Dendritic cell treated with granulocyte-macrophage colony-stimulating factor and Interleukin-4, amounts not matched to agents 40 ng/mL and 50 ng/mL, for 4 days (primary cell): ENCODE measurements around the gene SRCIN1.

Source experiments
- H3K27ac Mint-ChIP-seq: one replicate; pipeline ENCODE4 v1.8.0; 2022; ENCODE audit warnings: mild to moderate bottlenecking, mixed read lengths
- H3K27me3 Mint-ChIP-seq: one replicate; pipeline ENCODE4 v1.8.0; 2022; ENCODE audit warnings: mild to moderate bottlenecking, mixed read lengths
- H3K36me3 Mint-ChIP-seq: one replicate; pipeline ENCODE4 v1.8.0; 2022; ENCODE audit warnings: low read depth, mixed read lengths
- H3K4me1 Mint-ChIP-seq: one replicate; pipeline ENCODE4 v1.8.0; 2022; ENCODE audit warnings: low read depth, mixed read lengths
- H3K4me3 Mint-ChIP-seq: one replicate; pipeline ENCODE4 v1.8.0; 2022; ENCODE audit warnings: mild to moderate bottlenecking, moderate library complexity, mixed read lengths
- H3K9me3 Mint-ChIP-seq: one replicate; pipeline ENCODE4 v1.8.0; 2022; ENCODE audit warnings: mixed read lengths
- intact Hi-C: fragments of 100-400 bp; cut with micrococcal nuclease; formaldehyde crosslinking; loops from one replicate; pipeline ENCODE4 v1.15.0; 2022

Gene SRCIN1

GRCh38 chr17:38598536-38598935 lies 7.2 kb downstream of the SRCIN1 start:
- Mint-ChIP-seq H3K36me3 (no peaks in the 10 kb centered on the region), H3K27ac (no peak overlapping the region), H3K4me1 (peaks cover 19% of the 10 kb centered on the region), H3K27me3 (peaks cover 100% of the 10 kb centered on the region), H3K4me3 (no peak overlapping the region), H3K9me3 (no peaks in the 10 kb centered on the region)
- intact Hi-C loops, result loop anchor here (5.0 to 10.0 kb wide), 2 partner anchors 41 to 56 kb away; no protein-coding TSS in a partner anchor

- Mint-ChIP-seq H3K9me3 (no peaks in the 10 kb centered on the region), H3K36me3 (no peaks in the 10 kb centered on the region), H3K4me3 (no peak overlapping the region), H3K4me1 (peaks cover 20% of the 10 kb centered on the region), H3K27me3 (peaks cover 100% of the 10 kb centered on the region), H3K27ac (no peak overlapping the region)
- intact Hi-C loops, result loop anchor here (5.0 to 10.0 kb wide), 2 partner anchors 40 to 57 kb away; no protein-coding TSS in a partner anchor
Measured at GRCh38 chr17:38597375-38597774, 8.4 kb downstream of the SRCIN1 start.

GRCh38 chr17:38596651-38597050 lies 9.1 kb downstream of the SRCIN1 start:
- Mint-ChIP-seq H3K27ac (no peak overlapping the region), H3K4me3 (no peak overlapping the region), H3K27me3 (peaks cover 100% of the 10 kb centered on the region), H3K9me3 (no peaks in the 10 kb centered on the region), H3K36me3 (no peaks in the 10 kb centered on the region), H3K4me1 (peaks cover 20% of the 10 kb centered on the region)
- intact Hi-C loops, result loop anchor here (5.0 to 10.0 kb wide), 2 partner anchors 39 to 58 kb away; no protein-coding TSS in a partner anchor

GRCh38 chr17:38595892-38596291 lies 9.9 kb downstream of the SRCIN1 start:
- Mint-ChIP-seq H3K9me3 (no peaks in the 10 kb centered on the region), H3K36me3 (no peaks in the 10 kb centered on the region), H3K4me3 (no peak overlapping the region), H3K27me3 (peaks cover 100% of the 10 kb centered on the region), H3K27ac (no peak overlapping the region), H3K4me1 (peaks cover 26% of the 10 kb centered on the region)
- intact Hi-C loops, result loop anchor here (5.0 to 10.0 kb wide), 2 partner anchors 39 to 59 kb away; no protein-coding TSS in a partner anchor

GRCh38 chr17:38594152-38594551 lies 11.6 kb downstream of the SRCIN1 start:
- no peaks in the 10 kb centered on the region for H3K36me3 Mint-ChIP-seq
- H3K4me1 Mint-ChIP-seq, result peaks cover 31% of the 10 kb centered on the region
- intact Hi-C loops, result loop anchor here (10.0 kb wide), 1 partner anchor 61 kb away; no protein-coding TSS in a partner anchor
- H3K9me3 Mint-ChIP-seq, result no peaks in the 10 kb centered on the region
- peaks cover 100% of the 10 kb centered on the region for H3K27me3 Mint-ChIP-seq
- H3K27ac Mint-ChIP-seq, result no peak overlapping the region
- H3K4me3 Mint-ChIP-seq, result no peak overlapping the region

GRCh38 chr17:38592487-38592886 lies 13.3 kb downstream of the SRCIN1 start:
- no peak overlapping the region for H3K27ac Mint-ChIP-seq
- H3K9me3 Mint-ChIP-seq, result no peaks in the 10 kb centered on the region
- intact Hi-C loops, result loop anchor here (10.0 kb wide), 1 partner anchor 62 kb away; no protein-coding TSS in a partner anchor
- no peak overlapping the region for H3K4me3 Mint-ChIP-seq
- no peaks in the 10 kb centered on the region for H3K36me3 Mint-ChIP-seq
- peaks cover 100% of the 10 kb centered on the region for H3K27me3 Mint-ChIP-seq
- peaks cover 47% of the 10 kb centered on the region for H3K4me1 Mint-ChIP-seq

- Mint-ChIP-seq H3K9me3 (no peaks in the 10 kb centered on the region), H3K4me3 (peak overlapping the region; percentile 13), H3K27ac (peak overlapping the region; percentile 70), H3K36me3 (no peaks in the 10 kb centered on the region), H3K4me1 (peaks cover 50% of the 10 kb centered on the region), H3K27me3 (peaks cover 100% of the 10 kb centered on the region)
- intact Hi-C loops, result loop anchor here (10.0 kb wide), 1 partner anchor 63 kb away; no protein-coding TSS in a partner anchor
Measured at GRCh38 chr17:38591759-38592241, 14.0 kb downstream of the SRCIN1 start.

GRCh38 chr17:38590988-38591758 lies 14.6 kb downstream of the SRCIN1 start:
- H3K4me3 Mint-ChIP-seq, result peak overlapping the region; percentile 13

GRCh38 chr17:38589462-38590114 lies 16.2 kb downstream of the SRCIN1 start:
- Mint-ChIP-seq H3K27ac (no peak overlapping the region), H3K4me3 (no peak overlapping the region), H3K9me3 (no peaks in the 10 kb centered on the region), H3K4me1 (peaks cover 57% of the 10 kb centered on the region), H3K27me3 (peaks cover 100% of the 10 kb centered on the region), H3K36me3 (no peaks in the 10 kb centered on the region)
- intact Hi-C loops, result loop anchor here (10.0 kb wide), 1 partner anchor 65 kb away; no protein-coding TSS in a partner anchor

More at GRCh38 chr17:38590988-38591758, 14.6 kb downstream of the SRCIN1 start:
- Mint-ChIP-seq H3K27me3 (peaks cover 100% of the 10 kb centered on the region), H3K4me1 (peaks cover 47% of the 10 kb centered on the region), H3K27ac (peak overlapping the region; percentile 70), H3K9me3 (no peaks in the 10 kb centered on the region), H3K36me3 (no peaks in the 10 kb centered on the region)
- intact Hi-C loops, result loop anchor here (10.0 kb wide), 1 partner anchor 64 kb away; no protein-coding TSS in a partner anchor

- peaks cover 100% of the 10 kb centered on the region for H3K27me3 Mint-ChIP-seq
- no peaks in the 10 kb centered on the region for H3K36me3 Mint-ChIP-seq
- H3K4me1 Mint-ChIP-seq, result peaks cover 64% of the 10 kb centered on the region
- intact Hi-C loops, result no loop called here
- H3K9me3 Mint-ChIP-seq, result no peaks in the 10 kb centered on the region
- H3K27ac Mint-ChIP-seq, result no peak overlapping the region
- H3K4me3 Mint-ChIP-seq, result no peak overlapping the region
Measured at GRCh38 chr17:38588788-38589174, 17.0 kb downstream of the SRCIN1 start.

GRCh38 chr17:38587947-38588787 lies 17.6 kb downstream of the SRCIN1 start:
- Mint-ChIP-seq H3K4me3 (no peak overlapping the region), H3K9me3 (no peaks in the 10 kb centered on the region), H3K4me1 (peaks cover 63% of the 10 kb centered on the region), H3K27me3 (peaks cover 100% of the 10 kb centered on the region), H3K27ac (no peak overlapping the region), H3K36me3 (no peaks in the 10 kb centered on the region)
- intact Hi-C loops, result no loop called here

GRCh38 chr17:38587203-38587602 lies 18.5 kb downstream of the SRCIN1 start:
- intact Hi-C loops, result no loop called here
- Mint-ChIP-seq H3K27me3 (peaks cover 100% of the 10 kb centered on the region), H3K4me1 (peaks cover 56% of the 10 kb centered on the region), H3K9me3 (no peaks in the 10 kb centered on the region), H3K4me3 (no peak overlapping the region), H3K27ac (no peak overlapping the region), H3K36me3 (no peaks in the 10 kb centered on the region)

GRCh38 chr17:38586788-38587187 lies 19.0 kb downstream of the SRCIN1 start:
- Mint-ChIP-seq H3K27ac (no peak overlapping the region), H3K9me3 (no peaks in the 10 kb centered on the region), H3K4me3 (no peak overlapping the region), H3K36me3 (no peaks in the 10 kb centered on the region), H3K4me1 (peaks cover 51% of the 10 kb centered on the region), H3K27me3 (peaks cover 100% of the 10 kb centered on the region)
- intact Hi-C loops, result no loop called here
